Kasumi-1 (cell line): ENCODE measurements around the gene ACBD6.

Source experiments
- DNase-seq, 2 experiments: peaks; one replicate each; lab custom pipeline; 2025; lab: John Stamatoyannopoulos, UW

ACBD6 gene

DNA sequence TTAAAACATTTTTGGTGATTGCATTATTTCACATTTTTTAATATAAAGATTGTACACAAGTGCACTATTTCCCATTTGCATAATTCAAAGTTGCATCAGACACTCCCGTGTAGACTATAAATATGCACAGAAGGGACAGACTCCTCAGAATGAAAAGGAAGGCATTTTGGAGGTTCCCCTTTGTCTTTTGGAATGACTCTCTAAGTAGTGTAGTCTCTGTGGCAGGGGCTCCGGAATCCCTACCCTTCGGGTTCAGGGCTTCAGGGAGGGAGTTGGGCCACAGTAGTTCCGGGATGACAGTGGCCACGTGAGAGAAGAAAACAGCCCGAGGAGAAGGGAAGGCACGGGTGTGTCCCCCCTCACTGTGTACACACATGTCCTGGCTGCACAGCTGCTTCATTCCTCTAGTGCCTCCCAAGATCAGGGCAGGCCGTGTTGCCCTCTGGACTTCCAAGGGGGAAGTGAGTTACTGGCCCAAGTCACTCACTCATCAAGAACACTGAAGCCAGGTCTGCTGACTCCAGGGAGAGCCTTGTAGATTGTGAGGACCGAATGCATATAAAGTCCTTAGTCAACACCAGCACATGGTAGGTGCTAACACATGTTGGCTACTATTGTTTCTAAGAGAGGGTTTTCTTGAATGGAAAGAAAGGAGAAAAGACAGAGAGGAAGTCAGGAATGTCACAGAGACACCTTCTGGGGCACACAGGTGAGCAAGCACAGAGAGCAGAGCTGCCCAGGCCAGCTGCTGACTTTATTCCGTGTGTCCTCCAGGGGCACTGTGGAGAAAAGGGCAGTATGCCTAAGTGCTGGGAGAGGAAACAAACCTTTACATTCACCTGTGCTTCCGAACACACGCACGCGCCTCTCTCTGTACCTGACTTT, 232.5 kb downstream of the ACBD6 start:
- no peak for DNase-seq

DNA sequence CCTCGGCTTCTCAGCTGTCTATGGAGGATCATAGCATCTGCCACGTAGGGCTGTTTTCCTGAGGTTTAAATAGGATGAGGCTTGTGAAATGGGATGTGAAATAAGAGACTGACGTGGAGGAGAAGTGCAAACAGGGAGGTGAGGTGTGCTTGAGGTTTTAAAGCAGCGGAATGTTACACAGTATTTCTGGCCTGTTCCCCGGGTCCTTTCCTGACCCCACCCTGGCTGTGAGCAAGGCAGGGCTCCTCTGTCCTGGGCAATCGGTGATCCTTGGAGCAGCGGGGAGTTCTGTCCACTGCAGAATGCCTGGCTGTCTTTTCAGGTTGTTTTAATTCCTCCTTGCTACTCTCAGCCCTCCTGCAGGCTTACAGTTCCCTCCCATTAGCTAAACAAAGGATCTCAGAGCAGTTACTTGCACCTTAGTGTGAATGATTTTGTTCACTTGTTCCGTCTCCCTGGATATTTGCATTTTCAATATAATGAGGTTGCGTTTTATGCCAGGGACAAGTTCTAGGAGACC, 233.8 kb downstream of the ACBD6 start:
- no peak for DNase-seq

DNA sequence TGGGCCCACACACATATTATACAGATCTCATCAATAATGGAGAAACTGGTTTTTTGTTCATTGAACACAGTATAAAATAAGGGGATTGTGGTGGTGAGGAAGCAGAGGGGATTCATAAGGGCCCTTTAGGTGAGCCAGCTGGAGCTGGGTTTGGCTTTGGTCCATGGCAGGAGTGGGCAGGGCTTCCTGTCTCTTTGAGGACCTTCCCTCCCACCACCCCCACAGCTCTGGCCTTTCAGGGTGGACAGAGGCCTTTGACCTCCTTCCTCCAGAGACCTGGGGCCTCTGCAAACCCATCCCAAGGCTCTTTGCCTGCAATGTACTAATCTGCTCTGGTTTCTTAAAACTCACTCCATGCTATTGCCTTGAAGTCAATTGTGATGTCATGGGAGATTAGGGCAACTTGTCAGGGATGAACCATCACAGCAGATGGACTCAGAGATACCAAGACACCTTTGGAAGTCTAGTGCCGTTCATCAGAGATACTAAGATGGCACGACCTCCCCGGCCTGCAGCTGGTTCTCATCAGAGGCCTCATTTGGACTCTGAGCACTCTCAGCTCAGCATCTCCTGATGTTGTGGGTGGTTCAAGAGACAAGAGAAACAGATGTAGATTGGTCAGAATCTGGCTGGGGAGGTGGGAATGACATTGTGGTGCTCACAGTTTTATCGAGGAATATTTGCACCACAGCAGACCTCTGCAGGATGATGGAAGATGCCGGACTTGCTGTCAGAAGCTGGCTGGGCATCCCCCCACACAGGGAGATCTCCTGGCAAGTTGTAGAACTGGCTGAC, 234.4 kb downstream of the ACBD6 start:
- DNase-seq, result no peak

DNA sequence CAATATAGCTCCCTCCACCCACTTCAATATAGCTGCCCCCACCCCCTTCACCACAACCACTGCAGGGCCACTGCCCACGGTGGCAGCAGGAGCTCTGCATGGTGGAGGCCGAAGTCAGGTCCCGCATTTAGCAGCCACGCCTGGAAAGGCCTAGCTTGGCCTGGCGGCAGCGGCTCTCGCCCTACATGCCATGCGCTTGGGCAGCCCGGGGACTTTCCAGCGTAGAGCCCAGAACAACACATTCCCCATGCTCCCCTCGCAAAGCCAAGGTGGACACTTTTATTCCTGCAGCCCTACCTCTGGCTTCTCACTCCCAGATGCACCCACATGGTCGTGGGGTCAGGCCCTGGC, 235.2 kb downstream of the ACBD6 start:
- no peak for DNase-seq

DNA sequence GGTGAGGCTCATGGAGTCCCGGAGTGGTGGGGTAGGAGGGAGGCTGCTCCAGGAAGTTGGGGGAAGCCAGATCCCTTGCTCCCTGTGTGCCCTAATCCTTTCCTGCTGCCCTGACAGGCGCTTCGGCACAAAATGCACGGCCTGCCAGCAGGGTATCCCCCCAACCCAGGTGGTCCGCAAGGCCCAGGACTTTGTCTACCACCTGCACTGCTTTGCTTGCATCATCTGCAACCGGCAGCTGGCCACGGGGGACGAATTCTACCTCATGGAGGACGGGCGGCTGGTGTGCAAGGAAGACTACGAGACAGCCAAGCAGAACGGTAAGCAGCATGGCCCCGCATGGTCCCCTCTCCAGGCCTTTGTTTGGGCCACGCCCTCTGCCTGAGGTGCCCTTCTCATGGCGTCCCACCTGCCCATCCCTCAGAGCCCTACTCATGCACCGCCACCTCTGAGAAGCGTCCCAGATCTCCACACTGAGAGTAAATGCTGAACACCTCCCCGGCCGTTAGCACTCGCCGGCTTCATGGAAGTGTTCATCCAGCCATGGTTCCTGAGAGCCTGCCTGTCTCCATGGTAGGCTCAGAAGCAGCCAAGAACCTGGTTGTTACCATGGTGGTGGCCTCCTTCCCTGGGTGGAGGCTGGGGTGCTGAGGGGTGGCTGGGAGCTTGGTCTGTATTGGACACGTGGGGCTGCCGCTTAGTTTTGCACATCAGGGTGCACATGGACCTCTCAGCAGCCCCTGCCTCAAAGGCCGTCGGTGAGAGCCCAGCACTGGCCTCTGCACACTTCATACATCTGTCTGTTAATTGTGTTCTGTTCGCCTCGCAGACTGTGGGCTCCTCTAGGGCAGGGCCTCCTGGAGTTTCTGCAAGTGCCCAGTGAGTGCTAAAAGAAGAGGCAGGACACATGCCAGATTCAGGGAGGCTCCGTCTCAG, 235.8 kb downstream of the ACBD6 start:
- no peak for DNase-seq

DNA sequence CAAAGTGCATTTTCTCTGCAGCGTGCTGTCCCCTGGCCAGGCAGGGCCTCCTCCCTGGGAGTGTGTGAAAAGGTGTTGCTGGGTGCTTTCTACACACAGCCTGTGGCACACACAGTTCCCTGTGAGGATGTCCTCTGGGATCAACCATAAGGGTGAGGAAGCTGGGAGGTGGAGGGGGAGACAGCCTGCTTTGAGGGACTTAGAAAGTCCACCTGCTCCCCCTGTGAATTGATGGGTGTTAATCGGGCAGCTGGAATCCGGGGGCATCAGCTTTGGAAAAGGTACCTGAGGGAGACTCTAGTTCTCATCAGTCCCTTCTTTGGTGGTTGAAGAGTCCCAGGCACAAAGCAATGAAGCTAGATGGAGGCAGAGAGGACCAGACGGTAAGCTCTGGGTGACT, 236.5 kb downstream of the ACBD6 start:
- no peak for DNase-seq

DNA sequence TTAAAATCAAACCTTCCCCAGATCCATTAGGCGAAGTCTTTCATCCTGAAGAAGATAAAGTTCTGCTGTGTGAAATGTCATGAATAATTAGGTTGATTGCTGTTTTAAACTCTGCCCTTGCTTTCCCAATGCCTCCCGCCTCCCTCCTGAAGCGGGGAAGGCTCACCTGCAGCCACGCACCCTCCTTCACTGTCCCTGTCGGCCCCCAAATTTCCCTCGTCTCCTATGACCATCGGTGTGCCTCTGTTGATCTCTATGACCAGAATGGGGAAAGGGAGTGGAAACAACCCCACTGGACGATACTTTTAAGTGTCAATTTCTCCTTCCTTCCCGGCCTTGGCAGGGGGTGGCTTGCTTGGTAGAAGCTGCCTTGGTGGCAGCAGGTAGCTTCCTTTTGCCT, 237.2 kb downstream of the ACBD6 start:
- no peak for DNase-seq

DNA sequence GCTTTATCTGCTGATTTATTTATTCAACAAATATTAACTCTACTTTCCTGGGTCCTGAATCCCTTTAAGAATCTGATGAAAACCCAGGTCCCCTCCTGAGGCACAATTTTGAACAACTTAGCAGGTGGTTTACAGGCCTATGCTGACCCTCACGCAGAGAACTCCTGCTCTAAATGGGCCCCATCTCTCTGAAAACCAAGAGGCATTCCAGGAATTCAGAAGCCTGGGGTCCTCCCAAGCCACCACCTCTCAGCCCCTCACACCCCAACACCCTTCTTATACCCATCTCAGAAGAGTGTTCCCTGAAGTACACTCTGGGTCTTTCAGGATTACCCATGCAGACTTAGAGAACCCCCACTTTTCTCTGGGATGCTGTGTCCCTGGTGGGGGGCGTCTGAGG, 237.8 kb downstream of the ACBD6 start:
- no peak for DNase-seq

DNA sequence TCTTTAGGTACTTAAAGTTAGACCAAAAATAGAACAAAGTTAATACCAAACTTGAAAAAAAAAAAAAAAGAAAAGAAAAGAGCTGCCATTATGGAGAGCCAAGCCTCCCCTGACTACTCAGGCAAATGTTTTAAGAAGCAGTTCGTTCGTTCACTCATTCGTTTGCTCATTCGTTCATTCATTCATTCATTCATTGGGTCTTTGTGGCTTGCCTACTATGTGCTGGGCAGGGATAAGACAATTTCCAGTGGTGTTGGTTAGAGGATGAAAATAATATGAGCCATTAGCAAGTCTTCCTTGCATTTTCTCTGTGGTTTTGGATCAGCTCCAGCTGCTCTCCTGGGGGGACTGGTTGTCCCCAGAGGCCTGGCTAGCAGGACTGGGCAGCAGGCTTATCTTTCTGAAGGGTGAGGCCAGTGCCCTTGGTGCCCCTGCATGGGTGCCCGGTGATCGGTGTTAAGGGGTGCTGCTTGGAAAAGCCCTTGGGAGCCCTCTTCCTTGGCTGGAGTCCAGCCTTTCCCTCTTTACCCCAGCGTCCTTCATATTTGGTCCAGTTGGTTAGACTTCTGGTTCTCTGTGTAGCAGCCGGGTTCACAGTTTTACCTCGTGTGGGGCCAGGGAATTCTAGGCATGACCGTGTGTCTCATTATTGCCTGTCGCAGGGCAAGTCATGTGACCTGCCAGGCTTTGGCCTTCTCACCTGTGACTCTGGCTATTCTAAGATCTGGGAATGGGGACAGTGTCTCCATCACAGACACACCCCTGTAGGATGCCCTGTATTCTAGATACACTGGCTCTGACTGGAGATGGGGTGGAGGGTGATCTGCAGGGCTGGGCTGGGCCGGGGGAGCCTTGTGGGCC, 239.5 kb downstream of the ACBD6 start:
- DNase-seq, result no peak

DNA sequence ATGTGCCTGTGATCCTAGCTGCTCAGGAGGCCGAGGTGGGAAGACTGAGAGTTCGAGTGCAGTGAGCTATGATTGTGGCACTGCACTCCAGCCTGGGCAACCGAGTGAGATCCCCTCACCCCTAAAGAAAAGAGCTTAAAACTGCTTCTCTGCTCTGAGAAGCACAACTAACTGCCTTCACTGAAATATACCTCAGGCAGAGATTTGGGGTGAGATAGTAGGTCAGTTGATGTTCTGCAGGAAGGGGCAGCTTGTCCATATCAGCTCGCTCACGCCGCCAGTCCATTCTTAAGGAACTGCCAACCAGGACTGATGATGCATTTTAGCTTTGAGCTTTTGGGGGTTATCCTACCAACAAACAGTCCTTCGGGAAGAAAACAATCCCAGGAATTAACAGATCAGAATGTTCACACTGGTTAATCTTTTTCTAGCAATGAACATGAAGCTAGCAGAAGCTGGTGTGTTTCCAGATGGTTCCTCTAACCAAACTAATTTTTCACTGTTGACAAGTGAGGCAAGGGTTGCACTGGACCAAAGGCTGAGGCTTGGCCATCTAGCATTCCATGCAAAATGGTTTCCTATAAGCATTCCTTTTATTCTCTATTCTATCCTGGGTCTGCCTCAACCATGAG, 240.7 kb downstream of the ACBD6 start:
- no peak for DNase-seq

DNA sequence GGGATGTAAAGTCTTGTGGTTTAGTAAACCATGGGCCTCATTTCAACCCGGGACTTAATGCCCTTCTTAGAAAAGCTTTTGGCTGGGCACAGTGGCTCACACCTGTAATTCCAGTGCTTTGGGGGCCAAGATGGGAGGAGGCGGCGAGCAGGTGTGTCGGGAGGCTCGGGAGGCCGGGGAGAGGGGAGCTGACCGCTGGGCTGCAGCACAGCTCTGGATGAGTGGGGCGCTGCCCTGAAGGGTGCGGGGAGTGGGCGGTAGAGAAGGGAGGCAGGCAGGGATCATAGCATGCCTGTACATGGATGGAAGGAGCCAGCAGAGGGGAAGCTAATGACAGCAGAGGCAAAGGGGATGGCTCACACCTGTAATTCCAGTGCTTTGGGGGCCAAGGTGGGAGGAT, 241.3 kb downstream of the ACBD6 start:
- DNase-seq, result no peak

DNA sequence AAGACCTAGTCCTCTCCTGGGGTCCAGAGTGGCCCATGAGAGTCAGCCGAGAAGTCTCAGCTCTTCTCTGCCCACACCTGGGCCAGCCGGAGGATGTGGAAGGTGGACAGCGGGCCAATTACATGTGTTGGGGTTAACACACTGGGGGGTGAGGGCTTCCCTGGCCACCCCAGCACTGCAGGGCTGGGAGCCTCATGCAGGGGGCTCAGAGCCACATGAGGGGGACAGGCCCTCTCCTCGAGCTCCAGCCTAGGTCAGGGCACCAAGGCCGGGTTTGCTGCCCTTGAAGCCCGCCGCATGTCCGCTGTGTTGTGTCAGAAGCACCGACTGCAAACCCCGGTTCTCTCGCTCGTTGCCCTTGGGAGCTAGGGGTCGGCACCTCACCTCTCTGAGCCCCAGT, 241.8 kb downstream of the ACBD6 start:
- DNase-seq, result no peak

DNA sequence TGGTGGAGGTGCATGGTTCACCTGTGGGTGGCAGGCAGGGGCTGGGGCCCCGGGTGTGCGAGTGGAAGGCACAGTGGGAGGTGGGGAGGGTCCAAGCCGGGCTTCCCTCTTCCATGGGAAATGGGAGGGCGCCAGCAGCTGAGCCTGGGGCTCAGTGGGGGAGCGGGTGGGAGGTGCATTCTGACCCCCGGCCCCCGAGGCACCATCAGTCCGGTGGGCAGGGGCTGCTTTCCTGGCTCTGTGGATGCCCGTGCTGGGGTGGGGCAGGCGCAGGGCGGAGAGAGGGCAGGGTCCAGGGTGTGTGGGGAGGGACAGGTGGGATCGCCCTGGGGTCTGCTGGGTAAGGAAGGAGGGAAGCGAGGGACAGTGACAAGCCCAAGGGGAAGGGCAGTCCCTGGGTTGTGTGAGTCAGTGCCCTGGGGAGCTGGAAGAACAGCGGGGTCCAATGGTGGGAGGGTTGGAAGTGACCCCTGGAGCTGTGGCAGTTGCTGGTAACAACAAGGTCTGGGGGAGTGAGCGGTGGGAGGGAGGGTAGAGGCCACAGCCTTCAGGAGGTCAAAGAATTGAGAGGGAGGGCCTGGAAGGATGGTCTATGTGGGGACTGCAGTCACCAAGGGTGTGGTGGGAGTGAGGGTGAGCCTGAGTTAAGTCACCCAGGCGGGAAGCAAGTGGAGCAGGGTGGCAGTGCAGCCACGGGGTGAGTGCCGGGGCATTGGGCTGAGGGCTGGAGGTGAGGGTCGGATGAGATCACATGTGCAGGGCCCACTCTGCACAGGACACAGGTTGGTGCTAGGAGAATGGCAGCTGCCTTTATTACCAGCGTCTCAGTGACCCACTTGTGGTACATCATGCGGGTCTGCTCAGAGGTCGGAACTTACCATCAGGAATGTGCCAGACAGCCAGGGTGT, 242.7 kb downstream of the ACBD6 start:
- DNase-seq, result no peak

DNA sequence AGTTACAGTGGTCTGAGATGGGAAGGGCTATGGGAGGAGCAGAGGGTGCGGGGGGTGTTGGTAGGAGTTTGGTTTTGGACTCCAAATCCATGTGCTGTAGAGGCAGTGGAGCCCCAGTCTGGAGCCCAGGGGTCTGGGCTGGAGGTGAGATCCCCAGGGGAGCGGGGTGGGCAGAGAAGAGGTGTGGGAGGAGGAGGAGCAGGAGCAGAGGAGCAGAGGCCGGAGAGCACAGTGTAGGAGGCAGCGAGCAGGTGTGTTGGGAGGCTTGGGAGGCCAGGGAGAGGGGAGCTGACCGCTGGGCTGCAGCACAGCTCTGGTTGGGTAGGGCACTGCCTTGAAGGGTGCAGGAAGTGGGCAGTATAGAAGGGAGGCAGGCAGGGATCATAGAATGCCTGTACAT, 243.4 kb downstream of the ACBD6 start:
- DNase-seq, result no peak

DNA sequence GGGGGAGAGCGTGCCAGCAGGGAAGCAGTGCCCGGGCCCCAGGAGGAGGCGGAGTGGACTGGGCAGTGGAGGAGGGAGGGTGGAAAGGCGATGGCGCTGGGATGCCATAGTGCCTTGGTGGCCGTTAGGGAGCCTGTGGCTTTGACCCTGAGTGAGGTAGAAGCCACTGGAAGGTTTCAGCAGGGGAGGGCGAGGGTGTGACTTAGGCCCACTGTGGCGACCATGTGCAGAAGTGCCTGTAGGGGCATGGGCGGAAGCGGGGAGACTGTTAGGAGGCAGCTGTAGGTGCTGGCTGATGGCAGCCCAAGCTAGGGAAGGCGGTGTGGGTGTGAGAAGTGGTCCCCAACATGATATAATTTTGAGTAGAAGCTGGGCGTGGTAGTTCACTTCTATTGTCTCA, 244.1 kb downstream of the ACBD6 start:
- DNase-seq, result no peak

DNA sequence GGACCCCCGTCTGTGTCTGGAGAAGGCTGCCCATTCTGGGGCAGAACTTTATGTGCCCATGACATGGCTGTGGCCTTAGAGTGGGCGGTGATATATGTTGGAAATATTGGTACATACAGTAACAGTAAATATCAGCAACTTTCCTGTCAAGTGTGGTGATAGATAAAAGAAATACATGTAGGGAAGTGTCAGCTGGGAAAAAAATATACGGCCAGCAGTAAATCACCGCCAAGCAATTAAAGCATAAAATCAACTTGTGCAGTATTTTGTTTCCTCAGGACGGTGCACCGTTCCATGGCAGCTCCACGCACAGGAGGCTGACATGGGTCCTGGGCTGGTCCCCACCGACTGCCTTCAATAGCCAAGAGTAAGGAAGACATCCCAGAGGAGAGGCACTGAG, 244.9 kb downstream of the ACBD6 start:
- DNase-seq, result no peak

DNA sequence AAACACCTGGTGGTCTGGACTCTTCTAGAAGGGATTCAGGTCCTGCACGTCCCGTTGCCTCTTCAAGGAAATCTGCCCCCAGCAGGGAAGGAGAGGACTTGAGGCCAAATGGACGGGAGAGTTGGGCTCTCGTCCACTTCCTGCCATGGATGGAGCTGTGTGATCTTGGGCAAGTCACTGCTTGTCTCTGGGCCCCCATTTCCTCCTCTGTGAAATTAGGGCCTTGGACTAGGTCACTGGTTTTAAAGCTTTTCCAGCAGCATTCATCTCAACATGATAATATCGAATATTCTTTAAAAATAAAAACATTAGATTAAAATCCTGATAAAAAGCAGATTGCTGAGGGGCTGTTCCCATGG, 245.4 kb downstream of the ACBD6 start:
- no peak for DNase-seq

DNA sequence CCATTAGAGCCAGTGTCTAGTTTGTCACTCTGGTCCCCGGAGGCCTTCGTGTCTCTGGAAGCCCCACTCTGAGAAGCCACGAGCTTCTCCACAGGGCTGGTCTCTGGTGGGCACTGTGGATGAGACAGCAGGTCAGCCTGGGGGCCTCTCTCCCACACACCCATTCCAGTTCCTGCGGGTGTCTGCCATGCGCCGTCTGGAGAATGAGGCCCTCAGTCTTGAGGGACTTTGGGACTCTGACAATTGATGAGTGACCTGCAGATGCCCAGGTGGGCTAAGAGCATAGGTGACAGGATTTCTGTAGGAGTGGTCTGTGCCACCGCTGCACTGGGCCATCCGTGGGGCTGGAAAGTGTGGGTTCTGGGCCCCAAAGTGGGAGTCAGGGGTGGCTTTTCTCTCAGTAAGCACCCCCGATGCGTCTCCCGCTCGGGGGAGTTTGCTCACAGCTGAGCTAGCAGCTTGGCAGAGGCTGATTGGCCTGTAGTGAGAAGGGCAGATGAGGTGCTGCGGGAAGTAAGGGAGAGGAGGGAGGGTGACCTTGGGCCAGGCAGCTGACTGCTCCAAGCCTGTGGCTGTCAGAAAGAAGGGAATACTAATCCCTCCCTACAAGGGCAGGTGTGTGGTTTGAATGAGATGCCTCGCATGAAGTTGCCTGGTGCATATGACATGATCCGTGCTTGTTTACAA, 245.9 kb downstream of the ACBD6 start:
- DNase-seq, result no peak
